Activated effector memory CD4-positive, alpha-beta T cell treated with Interleukin-2 at 50 U/mL for 16 hours (primary cell): ENCODE measurements around the gene SLC4A11.
"Not testable (repeated sequence)": the region's sequence is repeated elsewhere in the genome, so short reads cannot be mapped to it uniquely, and the experiment has no call there.

Experiments
- DNase-seq: peaks from one replicate; pipeline ENCODE4 v3.0.0-alpha.2; 2020

Gene SLC4A11

GRCh38 chr20:3199976-3200755 lies 38.8 kb downstream of the SLC4A11 start:
- DNase-seq: no peak

DNA sequence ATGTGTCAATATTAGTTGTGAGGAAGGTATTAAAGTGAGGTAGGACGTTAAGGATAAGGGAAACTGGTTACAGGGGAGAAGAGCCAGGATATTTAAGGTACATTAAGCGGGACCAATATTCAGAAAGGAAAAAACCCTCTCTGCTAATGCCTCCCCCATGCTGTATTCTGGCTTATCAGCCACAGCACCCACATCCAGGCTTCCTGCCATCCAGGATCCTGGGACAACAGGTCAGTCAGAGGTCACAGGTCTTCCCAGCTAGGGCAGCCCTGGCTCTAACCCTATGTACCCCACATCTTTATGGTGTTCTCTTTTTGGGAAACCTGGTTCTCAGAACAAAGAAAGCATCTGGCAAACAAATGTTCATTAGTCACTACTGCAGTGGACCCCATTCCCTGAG lies 39.8 kb downstream of the SLC4A11 start:
- DNase-seq: no peak

DNA sequence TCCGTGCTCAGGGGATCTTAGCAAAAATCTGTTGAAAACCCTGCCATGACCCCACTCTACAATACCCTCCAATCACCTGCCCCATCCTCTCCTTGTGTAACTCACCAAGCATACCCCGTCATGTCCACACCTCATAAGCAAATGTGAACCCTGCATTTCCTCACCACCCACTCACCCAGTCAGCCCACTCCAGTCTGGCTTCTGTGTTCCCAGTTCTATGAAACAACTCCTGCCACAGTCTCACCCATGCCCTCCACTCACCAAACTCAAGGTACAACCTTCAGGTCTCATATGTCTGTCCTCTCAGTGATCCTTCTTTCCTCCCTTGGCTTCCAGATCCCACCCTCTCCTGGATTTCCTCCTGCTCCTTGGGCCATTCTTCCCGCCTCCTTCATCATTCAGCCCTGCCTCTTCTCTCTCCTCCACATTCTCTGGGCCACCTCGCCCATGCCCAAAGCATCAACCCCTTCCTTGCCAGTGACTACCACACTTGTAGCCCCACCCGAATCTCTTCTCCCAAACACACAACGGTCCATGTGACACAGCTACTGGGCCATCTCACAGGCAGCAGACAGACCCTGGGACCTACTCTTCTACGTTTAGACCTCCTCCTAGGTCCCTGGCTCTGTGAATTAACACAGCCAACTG lies 43.3 kb downstream of the SLC4A11 start:
- no peak for DNase-seq

- DNase-seq: no peak
Measured at GRCh38 chr20:3194617-3195280, 44.2 kb downstream of the SLC4A11 start.

- no peak for DNase-seq
Measured at GRCh38 chr20:3193806-3194616, 45.0 kb downstream of the SLC4A11 start.

GRCh38 chr20:3192226-3193015 lies 46.6 kb downstream of the SLC4A11 start:
- no peak for DNase-seq

DNA sequence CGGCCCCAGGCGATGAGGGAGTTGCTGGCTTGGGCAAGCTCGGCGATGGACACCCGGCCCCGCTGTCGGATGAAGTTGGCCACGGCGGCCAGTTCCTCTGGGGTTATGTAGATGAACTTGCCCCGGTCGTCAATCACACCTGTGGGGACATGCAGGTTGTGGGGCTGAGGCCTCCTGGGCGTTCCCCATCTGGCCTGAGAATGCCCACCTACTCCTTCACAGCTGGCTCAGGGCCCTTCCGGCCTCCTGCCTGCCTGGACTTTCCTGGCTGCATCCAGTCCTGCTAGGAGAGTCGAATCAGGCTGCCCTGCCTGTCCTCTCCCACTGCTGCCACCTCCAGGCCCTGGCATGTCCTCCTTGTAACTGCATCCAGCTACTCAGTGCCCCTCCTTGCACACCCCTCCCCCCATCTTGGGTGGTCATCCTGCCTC lies 48.3 kb downstream of the SLC4A11 start:
- no peak for DNase-seq

DNA sequence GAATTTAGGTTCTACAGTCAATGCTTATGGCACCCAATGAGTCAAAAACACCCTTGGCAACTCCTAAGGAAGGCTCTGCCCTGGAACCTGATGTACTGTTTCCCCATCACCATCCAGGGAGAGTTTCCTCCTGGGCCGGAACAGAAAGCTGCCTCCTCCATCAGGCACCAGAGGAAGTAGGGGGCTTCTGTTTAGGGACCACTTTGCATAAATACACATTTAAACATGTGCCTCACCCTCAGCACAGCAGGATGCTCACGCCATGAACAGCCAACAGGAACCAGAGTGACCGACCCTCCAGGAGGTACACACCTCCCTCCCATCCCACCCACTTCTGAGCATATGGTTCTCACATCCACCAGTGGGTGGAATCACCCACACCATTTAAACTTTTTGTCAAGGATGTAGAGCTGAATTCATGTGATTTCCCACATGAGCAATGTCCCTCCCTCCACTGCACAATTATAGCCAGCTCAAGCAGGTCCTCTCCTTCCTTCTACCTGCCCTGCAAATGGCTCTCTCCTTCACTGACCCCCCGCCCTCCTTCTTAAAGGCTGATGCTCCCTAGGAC lies 49.3 kb downstream of the SLC4A11 start:
- DNase-seq: no peak

- DNase-seq: no peak
Measured at GRCh38 chr20:3188823-3189413, 50.1 kb downstream of the SLC4A11 start.

DNA sequence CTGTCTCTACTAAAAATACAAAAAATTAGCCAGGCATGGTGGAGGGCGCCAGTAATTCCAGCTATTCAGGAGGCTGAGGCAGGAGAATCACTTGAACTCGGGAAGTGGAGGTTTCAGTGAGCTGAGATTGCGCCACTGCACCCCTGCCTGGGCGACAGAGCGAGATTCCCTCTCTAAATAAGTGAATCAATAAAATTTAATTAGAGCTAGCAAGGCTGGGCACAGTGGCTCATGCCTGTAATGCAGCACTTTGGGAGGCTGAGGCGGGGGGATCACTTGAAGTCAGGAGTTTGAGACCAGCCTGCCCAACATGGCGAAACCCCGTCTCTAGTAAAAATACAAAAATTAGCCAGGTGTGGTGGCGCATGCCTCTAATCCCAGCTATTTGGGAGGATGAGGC lies 51.1 kb downstream of the SLC4A11 start:
- DNase-seq: not testable (repeated sequence)

GRCh38 chr20:3183896-3184612 lies 54.9 kb downstream of the SLC4A11 start:
- no peak for DNase-seq

- DNase-seq: not testable (repeated sequence)
Measured at GRCh38 chr20:3182429-3182828, 56.6 kb downstream of the SLC4A11 start.

DNA sequence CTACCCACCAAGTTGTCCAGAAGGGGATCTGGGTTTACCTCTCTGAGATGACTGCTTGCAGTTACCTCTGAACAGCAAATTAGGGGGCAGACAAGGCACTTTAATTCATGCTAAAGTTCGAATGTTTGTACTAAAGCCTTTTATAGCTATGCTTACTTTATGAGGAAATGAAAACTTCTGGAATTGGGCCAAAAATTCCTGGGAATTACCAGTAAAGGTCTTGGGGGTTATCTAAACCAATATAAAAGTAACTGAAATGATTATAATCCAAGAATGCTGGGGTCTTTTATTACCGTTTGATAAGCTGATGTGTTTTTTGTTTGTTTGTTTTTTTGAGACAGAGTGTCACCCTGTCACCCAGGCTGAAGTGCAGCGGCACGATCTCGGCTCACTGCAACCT lies 57.7 kb downstream of the SLC4A11 start:
- no peak for DNase-seq

- no peak for DNase-seq
Measured at GRCh38 chr20:3180319-3180718, 58.7 kb downstream of the SLC4A11 start.

DNA sequence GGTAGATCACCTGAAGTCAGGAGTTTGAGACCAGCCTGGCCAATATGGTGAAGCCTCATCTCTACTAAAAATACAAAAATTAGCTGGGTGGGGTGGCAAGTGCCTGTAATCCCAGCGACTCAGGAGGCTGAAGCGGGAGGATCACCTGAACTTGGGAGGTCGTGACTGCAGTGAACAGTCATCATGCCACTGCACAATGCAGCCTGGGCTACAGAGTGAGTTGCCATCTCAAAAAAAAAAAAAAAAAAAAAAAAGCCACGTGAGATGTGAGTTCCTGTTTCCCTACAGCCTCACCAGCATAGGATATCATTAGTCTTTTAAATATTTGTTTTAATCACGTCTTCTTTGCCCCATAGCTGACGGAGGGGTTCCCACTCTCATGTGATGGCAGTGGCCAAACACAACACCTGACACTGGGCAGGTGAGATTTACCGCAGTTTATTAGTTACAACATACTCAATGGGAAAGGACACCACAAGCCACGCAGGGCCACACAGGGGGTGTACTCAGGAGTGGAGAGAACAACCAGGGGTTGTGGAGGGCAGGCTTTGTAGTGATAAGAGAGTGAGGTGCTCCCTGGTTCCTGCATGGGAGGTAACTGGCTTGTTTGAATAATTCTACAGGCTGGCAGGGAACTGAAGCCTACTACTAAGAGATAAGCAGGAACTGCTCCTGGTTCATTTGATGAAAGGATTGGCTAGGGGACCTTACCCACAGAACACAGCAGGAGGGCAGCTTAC lies 61.1 kb downstream of the SLC4A11 start:
- no peak for DNase-seq
